Fibroblast of lung (primary cell): Measurements from ENCODE around the gene C2orf74. TPM values are rescaled to one million over a fixed set of nuclear protein-coding genes. Genes with fewer than 3 reads are reported as not detected.
"Not testable (repeated sequence)": the region's sequence is repeated elsewhere in the genome, so short reads cannot be mapped to it uniquely, and the experiment has no call there.

Experiments
- DNase-seq, 2 donors: peaks; one replicate each; pipeline versions ENCODE4 v3.0.0 to v3.0.0-alpha.2; 2010; ENCODE audit warnings: low read depth in 2 of 2
- H2AFZ ChIP-seq: 2 replicates; pipeline ENCODE4 v1.5.1; 2012; ENCODE audit warnings: low read length, control low read depth, inconsistent platforms
- H3K27ac ChIP-seq: 2 replicates; pipeline ENCODE4 v1.5.1; 2011; ENCODE audit warnings: low read length, control low read depth; ENCODE audit not compliant: insufficient read depth
- H3K27me3 ChIP-seq: 2 replicates; pipeline ENCODE4 v1.5.1; 2011; ENCODE audit warnings: mild to moderate bottlenecking, low read length; ENCODE audit not compliant: control insufficient read depth, insufficient read depth
- H3K36me3 ChIP-seq: 2 replicates; pipeline ENCODE4 v1.5.1; 2011; ENCODE audit warnings: low read length; ENCODE audit not compliant: control insufficient read depth, insufficient read depth
- H3K4me1 ChIP-seq: 2 replicates; pipeline ENCODE4 v1.5.1; 2011; ENCODE audit warnings: low read length; ENCODE audit not compliant: control insufficient read depth, insufficient read depth; ENCODE audit errors: extremely low read depth
- H3K4me2 ChIP-seq: 2 replicates; pipeline ENCODE4 v1.5.1; 2011; ENCODE audit warnings: low read length, control low read depth; ENCODE audit not compliant: insufficient read depth; ENCODE audit errors: extremely low read depth
- H3K4me3 ChIP-seq, 4 experiments: fragments of 200-600 bp in 1 of 4; sonication (generic) in 1 of 4; replicated peaks in 1 of 4; 2 replicates each; pipeline ENCODE4 v1.5.1; 2011 to 2016; ENCODE audit warnings: low read length in 4 of 4, low read depth in 3 of 4, mild to moderate bottlenecking in 3 of 4, control low read depth in 2 of 4, inconsistent platforms in 1 of 4, mixed read lengths in 1 of 4; ENCODE audit not compliant: insufficient read depth in 1 of 4; ENCODE audit errors: control extremely low read depth in 1 of 4
- H3K79me2 ChIP-seq: 2 replicates; pipeline ENCODE4 v1.5.1; 2012; ENCODE audit warnings: mild to moderate bottlenecking, low read length, inconsistent platforms; ENCODE audit not compliant: control insufficient read depth, insufficient read depth
- H3K9ac ChIP-seq: 2 replicates; pipeline ENCODE4 v1.5.1; 2011; ENCODE audit warnings: mild to moderate bottlenecking, low read length, control low read depth; ENCODE audit not compliant: insufficient read depth
- H3K9me3 ChIP-seq: 2 replicates; pipeline ENCODE4 v1.5.1; 2012; ENCODE audit warnings: low read depth, low read length; ENCODE audit not compliant: control insufficient read depth, insufficient read depth
- H4K20me1 ChIP-seq: 2 replicates; pipeline ENCODE4 v1.5.1; 2011; ENCODE audit warnings: low read length; ENCODE audit not compliant: control insufficient read depth, insufficient read depth; ENCODE audit errors: extremely low read depth
- EZH2 ChIP-seq: IDR thresholded peaks from 2 replicates; pipeline ENCODE4 v1.5.1; 2012; ENCODE audit warnings: low read length, control low read depth, mild to moderate bottlenecking; ENCODE audit errors: missing control alignments
- polyA plus RNA-seq, 2 donors: library from polyadenylated mRNA; depleted of rRNA in 1 of 2; stranded (reverse) in 1 of 2; unstranded in 1 of 2; fragments of >200 nt; gene quantifications; 2 replicates each; pipeline ENCODE4 v1.2.1, GENCODE V29; 2011 to 2012; ENCODE audit warnings: missing spikeins in 1 of 2
- total RNA-seq: library from RNA; depleted of rRNA; stranded (reverse); fragments of >200 nt; gene quantifications from 2 replicates; pipeline ENCODE4 v1.2.1, GENCODE V29; 2014
- TF ChIP-seq, protein P1 (sequence below), 2 donors: IDR thresholded peaks in 1 of 2; conservative IDR thresholded peaks in 1 of 2; 1 replicate in 1 of 2; 2 replicates in 1 of 2; pipeline ENCODE4 v1.5.1; 2011 to 2012; ENCODE audit warnings: low read length in 2 of 2, control low read depth in 1 of 2, inconsistent platforms in 1 of 2, low read depth in 1 of 2, mild to moderate bottlenecking in 1 of 2

Gene C2orf74
- total and polyA plus RNA-seq, 2 donors (not counting 1 experiment from before 2014, with no cell fraction given) = 21.5 to 44.0 TPM

DNA sequence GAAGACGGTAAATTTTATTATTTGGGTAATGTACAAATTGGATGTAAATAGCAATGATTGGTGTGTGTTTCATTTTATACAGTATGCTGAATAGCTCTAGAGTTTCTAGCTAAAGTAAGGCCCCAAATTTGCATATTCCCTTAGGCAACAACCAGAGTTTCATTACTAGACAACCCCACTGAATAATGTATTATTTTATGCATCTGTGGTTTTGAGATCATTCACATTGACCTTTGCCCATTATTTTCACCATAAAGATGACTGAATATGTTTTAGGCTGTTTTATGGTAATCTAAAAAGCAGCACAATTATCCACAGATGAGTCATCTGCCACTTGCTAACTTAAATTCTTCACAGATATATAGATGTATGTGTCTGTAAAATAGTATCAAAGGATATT lies 44.5 kb upstream of the C2orf74 start:
- Histone ChIP-seq H3K79me2 (no peaks in the 10 kb centered on the region), H4K20me1 (no peaks in the 10 kb centered on the region), H3K4me2 (no peak overlapping the region), H3K9ac (no peak overlapping the region), H3K27me3 (no peaks in the 10 kb centered on the region), H3K9me3 (no peaks in the 10 kb centered on the region), H3K4me3 (no peak overlapping the region), H3K4me1 (no peaks in the 10 kb centered on the region), H2AFZ (no peak overlapping the region), H3K36me3 (peaks cover 3% of the 10 kb centered on the region), H3K27ac (no peak overlapping the region)
- TF ChIP-seq EZH2 = no peak
- TF ChIP-seq, protein P1, sequence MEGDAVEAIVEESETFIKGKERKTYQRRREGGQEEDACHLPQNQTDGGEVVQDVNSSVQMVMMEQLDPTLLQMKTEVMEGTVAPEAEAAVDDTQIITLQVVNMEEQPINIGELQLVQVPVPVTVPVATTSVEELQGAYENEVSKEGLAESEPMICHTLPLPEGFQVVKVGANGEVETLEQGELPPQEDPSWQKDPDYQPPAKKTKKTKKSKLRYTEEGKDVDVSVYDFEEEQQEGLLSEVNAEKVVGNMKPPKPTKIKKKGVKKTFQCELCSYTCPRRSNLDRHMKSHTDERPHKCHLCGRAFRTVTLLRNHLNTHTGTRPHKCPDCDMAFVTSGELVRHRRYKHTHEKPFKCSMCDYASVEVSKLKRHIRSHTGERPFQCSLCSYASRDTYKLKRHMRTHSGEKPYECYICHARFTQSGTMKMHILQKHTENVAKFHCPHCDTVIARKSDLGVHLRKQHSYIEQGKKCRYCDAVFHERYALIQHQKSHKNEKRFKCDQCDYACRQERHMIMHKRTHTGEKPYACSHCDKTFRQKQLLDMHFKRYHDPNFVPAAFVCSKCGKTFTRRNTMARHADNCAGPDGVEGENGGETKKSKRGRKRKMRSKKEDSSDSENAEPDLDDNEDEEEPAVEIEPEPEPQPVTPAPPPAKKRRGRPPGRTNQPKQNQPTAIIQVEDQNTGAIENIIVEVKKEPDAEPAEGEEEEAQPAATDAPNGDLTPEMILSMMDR (conservative IDR thresholded peaks at IDR 0.05 in 1 of 2, IDR thresholded peaks at IDR 0.05 in 1 of 2; ENCODE audit: low read depth in 1 of 2, low read length in 2 of 2) = no peak
- peak; percentile 27 to 36 for DNase-seq

GRCh38 chr2:61125123-61125710 lies 36.8 kb upstream of the C2orf74 start:
- no peak overlapping the region for H3K4me2 ChIP-seq
- TF ChIP-seq, protein P1 (conservative IDR thresholded peaks at IDR 0.05 in 1 of 2, IDR thresholded peaks at IDR 0.05 in 1 of 2; ENCODE audit: low read depth in 1 of 2, low read length in 2 of 2) = no peak
- no peak for TF ChIP-seq EZH2
- no peaks in the 10 kb centered on the region for H3K36me3 ChIP-seq
- H2AFZ ChIP-seq = no peak overlapping the region
- no peak overlapping the region for H3K9ac ChIP-seq
- no peaks in the 10 kb centered on the region for H3K27me3 ChIP-seq
- no peak for DNase-seq
- H3K79me2 ChIP-seq = no peaks in the 10 kb centered on the region
- no peak overlapping the region for H3K27ac ChIP-seq
- H3K4me3 ChIP-seq = no peak overlapping the region
- no peaks in the 10 kb centered on the region for H3K4me1 ChIP-seq
- no peaks in the 10 kb centered on the region for H3K9me3 ChIP-seq
- H4K20me1 ChIP-seq = no peaks in the 10 kb centered on the region

GRCh38 chr2:61125798-61126197 lies 36.2 kb upstream of the C2orf74 start:
- Histone ChIP-seq H3K36me3 (no peaks in the 10 kb centered on the region), H3K27ac (no peak overlapping the region), H2AFZ (no peak overlapping the region), H4K20me1 (no peaks in the 10 kb centered on the region), H3K4me3 (no peak overlapping the region), H3K27me3 (no peaks in the 10 kb centered on the region), H3K4me2 (no peak overlapping the region), H3K9me3 (no peaks in the 10 kb centered on the region), H3K79me2 (no peaks in the 10 kb centered on the region), H3K4me1 (no peaks in the 10 kb centered on the region), H3K9ac (no peak overlapping the region)
- no peak for DNase-seq
- TF ChIP-seq EZH2 = no peak
- TF ChIP-seq, protein P1 (conservative IDR thresholded peaks at IDR 0.05 in 1 of 2, IDR thresholded peaks at IDR 0.05 in 1 of 2; ENCODE audit: low read depth in 1 of 2, low read length in 2 of 2) = no peak

- not testable (repeated sequence) for H3K27ac ChIP-seq, H3K4me1 ChIP-seq, DNase-seq, H4K20me1 ChIP-seq, H2AFZ ChIP-seq, H3K27me3 ChIP-seq, H3K36me3 ChIP-seq, H3K9me3 ChIP-seq, H3K4me2 ChIP-seq, H3K4me3 ChIP-seq, H3K9ac ChIP-seq, H3K79me2 ChIP-seq
Observed at GRCh38 chr2:61128122-61128521, 33.9 kb upstream of the C2orf74 start.
